Endothelial cell of umbilical vein (primary cell): Measurements from ENCODE around the gene HSP90AB1.

ENCODE experiments used
- CTCF ChIP-seq, 2 donors: IDR thresholded peaks; 1 replicate in 1 of 2; 2 replicates in 1 of 2; pipeline ENCODE4 v1.5.1; 2011; ENCODE audit warnings: low read length in 2 of 2, mild to moderate bottlenecking in 2 of 2, moderate library complexity in 2 of 2, control low read depth in 1 of 2, inconsistent platforms in 1 of 2, low read depth in 1 of 2; ENCODE audit not compliant: insufficient read depth in 1 of 2; ENCODE audit errors: extremely low read depth in 1 of 2
- EZH2 ChIP-seq: IDR thresholded peaks from 2 replicates; pipeline ENCODE4 v1.6.1; 2012; ENCODE audit warnings: borderline replicate concordance, low read depth, mild to moderate bottlenecking, moderate library complexity, low read length, inconsistent platforms; ENCODE audit not compliant: severe bottlenecking
- MYC ChIP-seq: IDR thresholded peaks from one replicate; pipeline ENCODE4 v1.6.1; 2011; ENCODE audit warnings: mild to moderate bottlenecking, low read depth, low read length
- POLR2A ChIP-seq: IDR thresholded peaks from 2 replicates; pipeline ENCODE4 v1.6.1; 2012; ENCODE audit warnings: low read depth, mild to moderate bottlenecking, control low read depth, low read length
- POLR2AphosphoS5 ChIP-seq: IDR thresholded peaks from 2 replicates; pipeline ENCODE4 v1.6.1; 2012; ENCODE audit warnings: low read depth, mild to moderate bottlenecking, control low read depth, low read length, moderate library complexity; ENCODE audit not compliant: insufficient read depth

GRCh38 chr6:44229376-44230033, 17.4 kb upstream of the HSP90AB1 start:
- TF ChIP-seq POLR2AphosphoS5: no peak
- no peak for TF ChIP-seq CTCF (IDR thresholded peaks at IDR 0.05; ENCODE audit: extremely low read depth in 1 of 2, insufficient read depth in 1 of 2, low read depth in 1 of 2, low read length in 2 of 2)
- no peak for TF ChIP-seq POLR2A
- TF ChIP-seq MYC: no peak
- no peak for TF ChIP-seq EZH2
